HG02678 (cell line): ENCODE measurements around the gene RIIAD1.
A peak's percentile ranks its signal among the peaks of the same experiment; 100 is the strongest.
"Not testable (repeated sequence)": the region's sequence is repeated elsewhere in the genome, so short reads cannot be mapped to it uniquely, and the experiment has no call there.

ENCODE experiments used
- ATAC-seq: cut with Tn5 transposase; IDR thresholded peaks from one replicate; pipeline ENCODE4 v1.9.1; 2021; ENCODE audit warnings: mild to moderate bottlenecking, moderate library complexity; ENCODE audit not compliant: unreplicated experiment

RIIAD1 gene

GRCh38 chr1:151729966-151730291, 8.6 kb downstream of the RIIAD1 start:
- no peak for ATAC-seq

- ATAC-seq: no peak
Observed at GRCh38 chr1:151733126-151733525, 11.8 kb downstream of the RIIAD1 start.

DNA sequence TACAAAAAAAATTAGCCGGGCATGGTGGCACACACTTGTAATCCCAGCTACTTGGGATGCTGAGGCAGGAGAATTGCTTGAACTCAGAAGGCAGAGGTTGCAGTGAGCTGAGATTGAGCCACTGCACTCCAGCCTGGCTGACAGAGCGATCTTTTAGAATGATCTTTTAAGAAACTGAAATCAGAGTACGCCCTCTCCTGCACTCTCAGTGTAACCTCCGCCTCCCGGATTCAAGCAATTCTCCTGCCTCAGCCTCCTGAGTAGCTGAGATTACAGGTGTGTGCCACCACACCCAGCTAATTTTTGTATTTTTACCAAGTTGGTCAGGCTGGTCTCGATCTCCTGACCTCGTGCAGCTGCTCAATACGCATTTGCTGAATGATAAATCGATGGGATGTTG, 12.7 kb downstream of the RIIAD1 start:
- not testable (repeated sequence) for ATAC-seq

- ATAC-seq: no peak
Observed at GRCh38 chr1:151737026-151737425, 15.7 kb downstream of the RIIAD1 start.

DNA sequence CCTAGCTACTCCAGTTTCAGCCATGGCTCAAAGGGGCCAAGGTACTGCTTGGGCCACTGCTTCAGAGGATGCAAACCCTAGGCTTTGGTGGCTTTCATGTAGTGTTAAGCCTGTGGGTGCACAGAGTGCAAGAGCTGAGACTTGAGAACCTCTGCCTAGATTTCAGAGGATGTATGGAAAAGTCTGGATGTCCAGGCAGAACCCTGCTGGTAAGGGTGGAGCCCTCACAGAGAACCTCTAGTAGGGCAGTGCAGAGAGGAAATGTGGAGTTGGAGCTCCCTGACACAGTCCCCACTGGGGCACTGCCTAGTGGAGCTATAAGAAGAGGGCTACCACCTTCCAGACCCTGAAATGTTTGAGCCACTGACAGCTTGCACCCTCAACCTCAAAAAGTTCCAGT, 16.2 kb downstream of the RIIAD1 start:
- ATAC-seq: no peak

- ATAC-seq: no peak
Observed at GRCh38 chr1:151739590-151740355, 18.5 kb downstream of the RIIAD1 start.

- ATAC-seq: no peak
Observed at GRCh38 chr1:151741516-151741915, 20.2 kb downstream of the RIIAD1 start.

- no peak for ATAC-seq
Observed at GRCh38 chr1:151756291-151756690, 35.0 kb downstream of the RIIAD1 start.

- ATAC-seq: no peak
Observed at GRCh38 chr1:151759241-151759640, 37.9 kb downstream of the RIIAD1 start.

GRCh38 chr1:151760597-151761385, 39.5 kb downstream of the RIIAD1 start:
- no peak for ATAC-seq

GRCh38 chr1:151762941-151763921, 41.9 kb downstream of the RIIAD1 start, which contains the start of gene MRPL9:
Gene MRPL9, minus strand, starts transcription at chr1:151763496. Its CDS starts 17 bp downstream, at chr1:151763479.
- ATAC-seq: peak; percentile 96

DNA sequence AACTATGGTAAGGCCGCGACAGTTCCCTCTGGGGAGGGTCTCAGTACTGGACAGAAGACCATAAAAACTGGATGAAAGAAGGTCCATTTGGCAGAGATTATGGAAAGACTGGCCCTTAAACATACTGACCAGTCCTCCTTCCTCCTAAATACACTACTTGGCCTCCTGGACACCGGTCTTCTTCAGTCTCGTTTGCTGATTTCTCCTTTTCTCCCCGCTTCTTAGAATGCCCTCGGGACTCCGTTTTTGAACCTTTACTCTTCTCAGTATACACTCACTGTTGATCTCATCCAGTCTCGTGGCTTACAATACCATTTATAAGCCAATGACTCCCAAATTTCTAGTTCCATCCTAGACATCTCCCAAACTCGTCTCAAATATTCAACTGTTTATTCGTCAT, 42.7 kb downstream of the RIIAD1 start:
- ATAC-seq: no peak

DNA sequence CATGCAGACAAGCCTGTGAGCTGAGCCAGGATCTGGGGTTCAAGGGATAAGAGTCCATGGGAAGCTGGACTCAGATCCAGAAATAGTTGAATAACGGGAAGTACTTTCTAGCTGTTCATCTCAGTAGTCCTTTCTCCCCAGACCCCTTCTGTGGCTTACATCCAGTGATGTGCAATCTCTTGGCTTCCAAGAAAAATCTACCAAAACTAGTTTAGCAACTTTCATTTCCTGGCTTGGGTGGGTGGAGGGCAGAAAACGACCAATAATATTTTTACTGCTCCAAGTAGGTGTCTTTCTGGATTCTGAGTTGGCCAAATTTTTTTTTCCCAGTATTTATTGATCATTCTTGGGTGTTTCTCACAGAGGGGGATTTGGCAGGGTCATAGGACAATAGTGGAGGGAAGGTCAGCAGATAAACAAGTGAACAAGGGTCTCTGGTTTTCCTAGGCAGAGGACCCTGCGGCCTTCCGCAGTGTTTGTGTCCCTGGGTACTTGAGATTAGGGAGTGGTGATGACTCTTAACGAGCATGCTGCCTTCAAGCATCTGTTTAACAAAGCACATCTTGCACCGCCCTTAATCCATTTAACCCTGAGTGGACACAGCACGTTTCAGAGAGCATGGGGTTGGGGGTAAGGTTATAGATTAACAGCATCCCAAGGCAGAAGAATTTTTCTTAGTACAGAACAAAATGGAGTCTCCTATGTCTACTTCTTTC, 47.2 kb downstream of the RIIAD1 start:
- not testable (repeated sequence) for ATAC-seq

GRCh38 chr1:151769270-151769669, 47.9 kb downstream of the RIIAD1 start:
- ATAC-seq: not testable (repeated sequence)

GRCh38 chr1:151773702-151774101, 52.4 kb downstream of the RIIAD1 start:
- no peak for ATAC-seq

DNA sequence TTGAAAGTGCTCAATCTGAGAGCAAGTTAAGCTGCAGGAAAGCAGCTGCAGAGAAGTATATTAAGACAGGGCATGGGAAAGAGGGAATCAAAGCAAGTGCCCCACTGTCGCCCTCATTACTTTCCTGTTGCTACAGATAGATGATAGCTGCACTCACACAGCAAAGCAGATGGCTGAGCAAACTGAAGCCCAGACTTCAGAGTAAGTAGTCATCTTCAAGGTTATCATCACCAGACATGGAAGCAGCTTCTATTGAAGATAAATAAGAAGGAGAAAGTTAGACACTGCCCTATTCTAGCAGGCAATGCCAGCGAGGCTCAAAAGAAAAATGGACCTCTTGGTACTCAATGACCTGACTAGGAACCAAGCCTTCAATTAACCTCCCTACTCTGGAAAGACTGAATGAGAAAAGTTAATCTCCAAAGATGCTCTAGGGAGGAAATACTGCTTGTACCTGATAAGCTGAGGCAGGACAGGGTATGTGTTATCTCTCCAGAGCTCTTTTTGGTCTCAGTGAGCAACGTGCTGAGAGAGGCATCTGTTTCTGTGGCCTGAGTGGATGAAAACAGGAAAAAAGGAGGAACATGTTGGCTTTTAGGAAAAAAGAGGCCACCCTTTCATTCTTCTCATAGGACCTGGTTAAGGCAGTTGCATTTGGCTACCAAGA, 53.1 kb downstream of the RIIAD1 start:
- ATAC-seq: no peak

DNA sequence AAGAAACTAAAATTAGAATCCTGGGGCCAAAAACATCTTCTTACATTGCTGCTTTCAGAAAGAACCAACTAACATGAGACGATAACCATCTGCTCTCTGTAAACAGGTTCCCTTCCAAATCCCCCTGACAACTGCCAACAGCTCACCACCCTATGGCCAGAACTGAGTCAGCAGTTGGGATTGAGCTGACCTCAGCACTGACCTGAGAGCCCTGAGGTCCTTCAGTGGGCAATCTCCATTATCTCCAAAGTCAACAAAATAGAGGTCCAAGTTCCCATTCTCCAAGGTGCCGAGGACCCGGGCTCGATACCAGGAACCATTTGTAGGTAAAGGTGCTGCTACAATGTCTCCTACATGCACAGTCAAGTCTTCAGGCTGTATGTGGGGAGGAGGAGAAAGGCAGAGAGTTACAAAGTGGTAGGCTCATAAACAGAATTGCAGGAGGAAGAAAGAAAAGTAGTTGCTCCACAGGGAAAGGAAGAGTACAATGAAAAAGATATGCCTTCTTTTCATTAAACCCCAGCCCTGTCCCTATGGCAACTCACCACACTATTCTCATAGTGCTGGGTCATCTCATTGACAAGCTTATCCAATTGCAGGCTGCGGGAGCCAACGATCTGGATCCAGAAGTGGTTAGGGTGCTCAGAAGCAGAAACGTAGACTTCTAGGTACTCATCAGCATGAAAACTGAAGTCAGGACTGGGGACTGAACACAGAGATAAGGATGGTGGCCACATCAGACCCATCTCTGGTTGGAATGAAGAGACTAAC, 54.8 kb downstream of the RIIAD1 start:
- ATAC-seq: no peak

DNA sequence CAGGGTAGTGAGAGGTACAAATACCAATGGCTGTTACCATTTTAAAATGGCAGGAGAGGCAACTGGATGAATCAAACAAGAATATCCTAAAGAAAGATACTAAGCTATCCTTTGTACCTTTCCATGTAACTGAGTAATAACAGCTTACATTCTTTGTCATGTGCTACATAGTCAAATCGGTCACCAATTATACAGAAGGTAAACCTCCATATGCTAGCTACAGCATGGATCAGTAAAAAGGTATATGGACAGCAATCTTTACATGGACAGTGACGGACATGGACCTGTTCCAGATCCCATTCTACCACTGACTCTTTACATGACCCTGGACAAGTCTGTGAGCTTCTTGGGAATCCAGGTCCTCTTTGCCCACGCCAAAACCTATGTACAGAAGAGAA, 55.3 kb downstream of the RIIAD1 start:
- ATAC-seq: no peak

DNA sequence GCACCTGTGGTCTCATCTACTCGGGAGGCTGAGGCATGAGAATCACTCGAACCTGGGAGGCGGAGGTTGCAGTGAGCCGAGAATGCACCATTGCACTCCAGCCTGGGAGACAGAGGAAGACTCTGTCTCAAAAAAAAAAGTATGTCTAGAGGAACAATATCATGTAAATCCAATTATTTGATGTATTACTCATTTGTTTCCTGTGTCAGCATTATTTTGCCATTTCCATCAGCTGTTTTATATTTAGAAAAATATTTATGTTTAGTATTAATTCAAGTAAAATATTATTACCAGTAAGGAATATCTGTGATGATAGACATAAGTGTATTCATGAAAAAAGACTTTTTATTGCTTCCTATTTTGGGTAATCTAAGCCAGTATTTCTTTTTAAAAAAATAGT, 56.0 kb downstream of the RIIAD1 start:
- no peak for ATAC-seq
